Putamen (tissue), 1 donor: ENCODE results near the gene AUNIP.

ENCODE experiments used
- DNase-seq: peaks from one replicate; pipeline ENCODE4 v3.0.0-alpha.2; 2016; ENCODE audit warnings: low spot score

The AUNIP gene

DNA sequence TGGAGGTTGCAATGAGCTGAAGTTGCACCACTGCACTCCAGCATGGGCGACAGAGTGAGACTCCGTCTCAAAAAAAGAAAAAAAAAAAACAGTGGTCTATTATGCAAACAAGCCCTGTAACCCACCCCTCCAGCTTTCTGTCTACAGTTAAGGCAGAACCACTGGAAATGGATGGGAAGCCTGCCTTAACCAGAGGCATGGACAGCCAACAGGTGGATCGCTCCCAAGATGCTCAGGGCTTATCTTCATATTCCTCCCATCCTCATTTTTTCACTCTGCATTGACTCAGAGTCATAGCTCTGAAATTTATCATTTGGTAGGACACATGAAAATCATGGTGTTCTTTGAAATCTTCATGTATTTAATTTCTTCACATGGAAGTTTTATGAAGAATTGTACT is 30.8 kb downstream of the AUNIP start:
- no peak for DNase-seq

- DNase-seq = no peak
Measured at GRCh38 chr1:25826571-25826970, 32.7 kb downstream of the AUNIP start.

GRCh38 chr1:25825605-25826004 is 33.7 kb downstream of the AUNIP start:
- DNase-seq = no peak

DNA sequence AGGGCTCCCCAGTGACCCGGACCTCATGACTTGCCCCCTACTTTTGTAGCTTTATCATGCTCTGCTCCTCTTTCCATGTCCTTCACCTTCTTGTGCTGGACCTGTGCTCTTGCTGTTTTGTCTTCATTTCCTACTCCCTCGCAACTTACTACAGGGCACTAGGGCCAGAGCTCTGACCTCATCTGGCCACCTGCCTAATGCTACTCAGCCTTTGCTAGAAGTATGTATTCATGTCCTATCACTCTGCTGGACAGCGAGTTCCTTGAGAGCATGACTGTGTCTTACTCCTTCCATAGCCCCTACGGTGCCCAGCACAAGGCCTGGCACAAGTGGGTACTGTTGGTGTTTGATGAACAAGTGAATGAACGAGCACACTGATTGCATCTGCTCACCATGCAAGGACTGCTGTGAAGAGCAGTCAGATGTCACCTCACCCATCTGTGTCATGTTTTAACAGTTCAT is 37.6 kb downstream of the AUNIP start:
- no peak for DNase-seq

DNA sequence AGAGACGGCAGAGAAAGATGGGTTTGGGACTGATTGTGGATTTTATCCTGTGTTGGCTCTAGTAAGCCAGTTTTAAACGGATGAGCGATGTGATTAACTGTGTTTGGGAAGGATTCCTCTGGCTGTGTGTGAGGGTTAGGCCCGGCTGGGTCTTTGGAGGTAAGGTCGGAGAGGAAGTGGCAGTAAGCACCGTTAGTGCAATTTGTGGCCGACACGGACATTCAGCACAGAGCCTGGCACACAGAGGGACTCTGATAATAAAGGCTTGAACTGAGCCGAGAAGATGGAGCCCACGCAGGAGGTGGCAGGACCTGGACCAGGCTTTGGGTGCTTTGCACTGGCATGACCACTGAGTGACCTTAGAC is 38.2 kb downstream of the AUNIP start:
- DNase-seq = no peak

GRCh38 chr1:25820247-25821111 is 38.8 kb downstream of the AUNIP start:
- DNase-seq = no peak

DNA sequence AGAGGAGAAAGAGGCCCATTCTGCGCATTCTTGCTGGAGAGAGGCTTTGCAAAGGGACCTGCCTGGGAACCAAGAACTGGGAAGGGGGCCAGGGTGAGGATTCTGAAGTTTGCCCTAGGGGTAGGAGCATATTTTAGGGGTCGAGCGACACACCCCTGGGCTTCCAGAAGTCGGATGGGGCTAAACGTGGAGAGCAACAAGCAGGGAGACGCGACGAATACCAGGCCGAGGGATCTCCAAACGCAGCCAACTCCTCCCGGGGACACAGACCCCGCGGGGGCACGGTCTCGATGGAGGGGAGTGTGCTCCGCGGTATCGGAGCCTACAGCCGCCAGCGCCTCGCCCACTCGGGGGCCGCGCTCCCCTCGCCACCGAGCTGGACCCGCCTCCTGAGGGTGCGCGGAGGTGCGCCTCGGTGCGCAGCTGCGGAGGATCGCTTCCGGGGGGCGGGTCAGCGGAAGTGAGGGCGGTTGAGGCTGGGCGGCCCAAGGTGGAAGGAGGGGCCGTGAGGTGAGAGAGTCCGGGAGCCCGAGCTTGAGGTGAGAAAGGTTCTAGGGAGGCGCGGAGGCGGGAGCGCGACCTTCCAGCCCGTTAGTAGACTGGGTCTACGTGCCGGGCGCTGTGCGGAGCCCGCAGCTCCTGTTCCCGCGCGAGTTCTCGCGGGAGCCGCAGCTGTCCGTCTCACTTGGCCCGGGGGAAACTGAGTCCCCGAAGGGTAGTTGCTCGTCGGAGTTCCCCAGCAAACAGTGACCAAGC is 39.6 kb downstream of the AUNIP start, which contains the start of gene MTFR1L:
MTFR1L (plus strand) TSS at position 464 of the 756 bp plus-strand sequence. CDS start 3,151 bp downstream, outside the sequence.
- peak; percentile 82 for DNase-seq

DNA sequence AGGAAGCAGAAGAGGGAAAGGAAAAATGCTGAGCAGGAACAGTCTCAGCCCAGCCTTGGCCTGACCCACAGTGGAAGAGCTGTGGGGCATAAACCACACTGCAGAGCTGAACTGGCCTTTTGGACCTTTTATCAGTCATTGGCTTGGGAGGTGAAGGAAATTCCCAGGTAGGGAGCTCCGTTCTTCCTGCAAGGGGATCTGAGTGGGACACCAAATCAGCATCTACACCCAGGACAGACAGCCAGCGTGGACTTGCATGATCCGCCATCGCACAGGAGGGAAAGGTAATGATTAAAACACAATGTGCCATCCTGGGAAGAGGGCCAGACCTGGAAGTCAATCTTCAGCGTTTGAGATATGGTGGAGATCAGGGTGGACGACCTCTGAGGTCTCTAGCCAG is 40.7 kb downstream of the AUNIP start:
- DNase-seq = no peak

DNA sequence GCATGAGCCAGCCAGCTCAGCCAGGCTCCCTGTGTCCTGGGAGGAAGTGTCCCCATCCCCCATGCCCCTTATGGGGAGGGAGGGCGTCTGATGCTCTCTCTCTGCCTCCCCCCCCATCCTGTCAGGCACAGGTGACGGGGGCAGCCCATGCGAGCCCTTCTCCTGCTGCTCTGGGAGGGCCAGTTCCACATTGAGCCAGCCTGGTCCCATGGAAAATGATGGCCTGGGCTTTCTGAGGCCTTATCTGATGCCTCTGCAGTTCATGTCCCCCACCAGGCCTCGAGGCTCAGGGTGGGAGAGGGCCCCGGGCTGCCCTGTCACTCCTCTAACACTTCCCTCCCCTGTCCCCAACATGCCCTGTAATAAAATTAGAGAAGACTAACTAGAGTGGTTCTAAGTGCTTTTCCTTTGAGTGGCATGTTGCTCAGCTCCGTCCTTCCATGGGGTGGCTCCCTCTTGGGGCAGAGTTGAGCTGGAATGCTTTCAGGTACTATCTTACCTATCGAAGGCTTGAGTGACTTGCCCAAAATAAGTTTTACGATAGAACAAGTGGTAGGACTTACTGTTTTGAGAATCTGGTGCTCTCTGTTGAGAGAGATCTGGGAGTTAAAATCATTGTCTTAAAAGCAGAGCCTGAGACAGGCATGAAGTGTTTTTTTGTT is 41.3 kb downstream of the AUNIP start:
- DNase-seq = no peak

- no peak for DNase-seq
Measured at GRCh38 chr1:25816112-25816718, 43.0 kb downstream of the AUNIP start.

- DNase-seq = no peak
Measured at GRCh38 chr1:25815208-25816111, 43.8 kb downstream of the AUNIP start.

DNA sequence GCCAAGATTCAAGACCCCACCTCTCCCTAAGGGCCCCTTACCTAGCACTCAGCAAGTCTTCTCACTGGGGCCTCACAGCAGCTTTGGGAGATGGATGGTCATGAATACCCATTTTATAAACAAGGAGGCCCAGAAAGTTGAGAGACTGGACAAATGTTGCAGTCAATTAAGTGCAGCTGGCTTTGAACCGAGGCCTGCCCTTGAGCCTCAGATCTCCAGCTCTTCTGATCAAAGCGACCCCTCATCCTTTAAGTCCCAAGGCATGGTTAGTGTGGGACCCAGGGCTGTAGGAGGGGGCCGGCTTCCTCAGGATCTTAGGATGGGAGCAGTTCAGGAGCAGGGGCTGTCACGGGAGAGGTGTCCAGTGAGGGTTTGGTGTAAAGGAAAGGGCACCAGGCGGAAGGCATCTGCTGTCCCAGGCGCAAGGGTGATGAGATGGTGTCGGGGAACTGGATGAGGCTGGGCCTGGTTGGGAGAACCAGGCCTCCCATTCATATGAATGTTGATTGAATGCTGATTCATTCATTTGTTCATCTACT is 44.6 kb downstream of the AUNIP start:
- no peak for DNase-seq

- no peak for DNase-seq
Measured at GRCh38 chr1:25813734-25814471, 45.4 kb downstream of the AUNIP start.

GRCh38 chr1:25813071-25813733 is 46.1 kb downstream of the AUNIP start:
- DNase-seq = no peak

DNA sequence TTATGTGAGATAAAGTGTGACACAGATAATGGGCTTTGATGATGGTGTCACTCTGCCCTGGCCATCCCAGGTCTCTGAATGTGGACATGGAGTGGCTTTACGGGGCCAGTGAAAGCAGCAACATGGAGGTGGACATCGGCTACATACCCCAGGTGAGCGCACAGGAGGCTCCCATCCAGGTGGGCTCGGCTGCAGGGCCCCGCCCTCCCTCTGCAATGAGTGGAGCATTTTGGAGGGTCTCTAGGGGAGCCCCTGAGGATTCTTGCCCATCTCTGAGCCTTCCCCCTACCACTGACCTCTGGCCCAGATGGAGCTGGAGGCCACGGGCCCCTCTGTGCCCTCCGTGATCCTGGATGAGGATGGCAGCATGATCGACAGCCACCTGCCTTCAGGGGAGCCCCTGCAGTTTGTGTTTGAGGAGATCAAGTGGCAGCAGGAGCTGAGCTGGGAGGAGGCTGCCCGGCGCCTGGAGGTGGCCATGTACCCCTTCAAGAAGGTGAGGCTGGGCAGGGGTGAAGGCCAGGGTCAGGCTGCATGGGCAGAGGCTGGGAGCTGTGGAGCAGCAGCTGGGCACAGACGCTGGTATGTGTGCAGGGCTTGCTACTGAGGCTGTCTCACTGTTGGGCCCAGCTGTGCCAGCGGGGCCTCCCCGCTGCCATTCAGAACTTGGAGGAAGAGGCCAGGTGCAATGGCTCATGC is 47.7 kb downstream of the AUNIP start:
- DNase-seq = no peak

GRCh38 chr1:25810341-25811299 is 48.6 kb downstream of the AUNIP start:
- DNase-seq = no peak

DNA sequence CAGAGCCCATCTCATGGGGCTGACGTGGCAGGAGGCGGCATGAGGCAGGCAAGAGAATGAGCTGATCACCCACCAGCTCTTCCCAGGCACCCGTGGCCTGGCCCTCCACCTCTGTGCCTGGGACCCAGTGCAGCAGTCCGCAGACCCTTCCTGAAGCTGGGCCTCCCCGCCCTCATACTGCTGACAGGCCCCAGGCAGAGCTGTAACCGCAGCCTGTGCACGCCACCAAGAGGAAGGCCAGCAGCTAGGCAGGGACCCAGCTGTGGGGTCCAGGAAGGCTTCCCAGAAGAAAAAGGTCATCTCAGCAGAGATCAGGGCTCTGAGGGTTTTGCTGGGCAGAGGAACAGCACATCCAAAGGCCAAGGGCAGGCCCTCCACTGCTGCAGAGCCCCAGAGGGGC is 49.3 kb downstream of the AUNIP start:
- no peak for DNase-seq
